ENCODE measurements around the gene CELSR1. TPM values are rescaled to one million over a fixed set of nuclear protein-coding genes. Genes with fewer than 3 reads are reported as not detected.

The CELSR1 gene
- total RNA-seq, 1 donor from 2014 or later, result 0.27 TPM

- H3K4me1 Mint-ChIP-seq (ENCODE audit: low read depth, unreplicated experiment), result peaks cover 20% of the 10 kb centered on the region
- TF ChIP-seq, protein P1, sequence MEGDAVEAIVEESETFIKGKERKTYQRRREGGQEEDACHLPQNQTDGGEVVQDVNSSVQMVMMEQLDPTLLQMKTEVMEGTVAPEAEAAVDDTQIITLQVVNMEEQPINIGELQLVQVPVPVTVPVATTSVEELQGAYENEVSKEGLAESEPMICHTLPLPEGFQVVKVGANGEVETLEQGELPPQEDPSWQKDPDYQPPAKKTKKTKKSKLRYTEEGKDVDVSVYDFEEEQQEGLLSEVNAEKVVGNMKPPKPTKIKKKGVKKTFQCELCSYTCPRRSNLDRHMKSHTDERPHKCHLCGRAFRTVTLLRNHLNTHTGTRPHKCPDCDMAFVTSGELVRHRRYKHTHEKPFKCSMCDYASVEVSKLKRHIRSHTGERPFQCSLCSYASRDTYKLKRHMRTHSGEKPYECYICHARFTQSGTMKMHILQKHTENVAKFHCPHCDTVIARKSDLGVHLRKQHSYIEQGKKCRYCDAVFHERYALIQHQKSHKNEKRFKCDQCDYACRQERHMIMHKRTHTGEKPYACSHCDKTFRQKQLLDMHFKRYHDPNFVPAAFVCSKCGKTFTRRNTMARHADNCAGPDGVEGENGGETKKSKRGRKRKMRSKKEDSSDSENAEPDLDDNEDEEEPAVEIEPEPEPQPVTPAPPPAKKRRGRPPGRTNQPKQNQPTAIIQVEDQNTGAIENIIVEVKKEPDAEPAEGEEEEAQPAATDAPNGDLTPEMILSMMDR (IDR thresholded peaks at IDR 0.05; ENCODE audit: partially characterized antibody, unreplicated experiment), result no peak
- DNase-seq, result no peak
These were observed 48.1 kb upstream of the CELSR1 start for GRCh38 chr22:46585340-46586122.

DNA sequence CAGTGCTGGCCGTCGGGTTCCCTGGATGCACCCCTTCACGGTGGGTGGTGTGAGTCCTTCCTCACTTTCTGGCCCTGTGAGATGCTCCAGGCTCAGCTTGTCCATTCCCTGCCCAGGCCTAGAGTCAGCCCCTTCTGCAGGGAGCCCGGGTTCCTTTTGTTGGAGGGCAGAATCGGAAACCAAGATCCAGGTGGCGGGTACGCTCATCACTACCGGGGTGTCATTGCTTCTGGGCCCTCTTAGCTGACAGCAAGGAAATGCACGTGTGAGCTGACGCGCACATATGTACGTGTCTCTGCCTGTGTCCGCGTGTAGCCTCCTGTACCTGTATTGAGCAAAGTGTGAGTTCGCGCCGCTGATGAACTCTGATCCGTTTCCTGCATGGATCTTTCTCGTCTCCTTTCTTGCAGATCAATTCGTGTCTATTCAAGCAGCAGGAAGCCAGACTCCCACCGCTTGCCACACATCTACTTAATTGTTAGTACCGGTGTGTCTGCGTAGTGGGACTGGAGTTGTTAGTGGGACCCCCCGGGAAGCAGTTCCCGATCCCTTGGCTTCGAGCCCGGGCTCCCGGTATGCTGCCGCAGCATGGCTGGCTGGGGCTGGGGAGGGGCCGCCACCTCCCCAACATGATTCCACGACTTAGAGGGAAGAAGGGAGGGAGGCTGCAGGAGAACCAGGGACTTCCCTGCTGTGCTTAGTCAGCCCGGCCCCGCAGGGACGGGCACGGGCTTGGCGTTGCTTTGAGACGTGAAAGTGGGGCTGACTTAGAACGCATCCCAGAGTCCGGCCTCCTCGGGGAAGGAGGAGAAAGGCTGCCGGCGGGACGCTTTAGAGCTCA is 46.9 kb upstream of the CELSR1 start:
- H3K4me1 Mint-ChIP-seq (ENCODE audit: low read depth, unreplicated experiment), result peaks cover 27% of the 10 kb centered on the region
- peaks cover 10% of the 10 kb centered on the region for H3K9me3 Mint-ChIP-seq (ENCODE audit: unreplicated experiment)
- no peak overlapping the region for H3K4me3 Mint-ChIP-seq (ENCODE audit: unreplicated experiment)
- H3K36me3 Mint-ChIP-seq (ENCODE audit: unreplicated experiment), result no peaks in the 10 kb centered on the region
- H3K27ac Mint-ChIP-seq (ENCODE audit: unreplicated experiment), result no peak overlapping the region
- DNase-seq, result no peak
- peaks cover 9% of the 10 kb centered on the region for H3K27me3 Mint-ChIP-seq (ENCODE audit: unreplicated experiment)
- TF ChIP-seq, protein P1 (IDR thresholded peaks at IDR 0.05; ENCODE audit: partially characterized antibody, unreplicated experiment), result no peak

More at GRCh38 chr22:46585340-46586122, 48.1 kb upstream of the CELSR1 start:
- Mint-ChIP-seq H3K27ac (ENCODE audit: unreplicated experiment) (no peak overlapping the region), H3K9me3 (ENCODE audit: unreplicated experiment) (peaks cover 3% of the 10 kb centered on the region), H3K4me3 (ENCODE audit: unreplicated experiment) (no peak overlapping the region), H3K36me3 (ENCODE audit: unreplicated experiment) (no peaks in the 10 kb centered on the region), H3K27me3 (ENCODE audit: unreplicated experiment) (peaks cover 3% of the 10 kb centered on the region)

DNA sequence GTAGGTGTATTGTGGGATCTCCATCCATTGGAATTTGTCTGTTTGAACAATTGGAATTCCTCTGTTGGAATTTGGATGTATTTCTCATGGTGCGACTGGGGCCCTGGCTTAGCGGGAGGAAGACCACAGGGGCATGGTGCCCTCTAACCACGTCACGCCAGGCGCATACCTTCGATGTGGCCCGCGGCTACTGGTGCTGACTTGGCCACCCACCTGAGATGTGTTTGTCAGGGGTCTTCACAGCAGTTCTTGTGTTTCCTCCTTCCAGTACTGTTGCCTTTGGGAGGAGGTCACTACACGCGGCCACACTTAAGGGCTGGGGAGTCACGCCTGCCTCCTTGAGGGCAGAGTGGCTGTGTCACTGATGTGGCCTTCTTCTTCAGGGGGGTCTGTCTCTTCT is 46.2 kb upstream of the CELSR1 start:
- H3K4me3 Mint-ChIP-seq (ENCODE audit: unreplicated experiment), result no peak overlapping the region
- no peak overlapping the region for H3K27ac Mint-ChIP-seq (ENCODE audit: unreplicated experiment)
- peaks cover 12% of the 10 kb centered on the region for H3K9me3 Mint-ChIP-seq (ENCODE audit: unreplicated experiment)
- H3K27me3 Mint-ChIP-seq (ENCODE audit: unreplicated experiment), result peaks cover 11% of the 10 kb centered on the region
- no peaks in the 10 kb centered on the region for H3K36me3 Mint-ChIP-seq (ENCODE audit: unreplicated experiment)
- H3K4me1 Mint-ChIP-seq (ENCODE audit: low read depth, unreplicated experiment), result peaks cover 31% of the 10 kb centered on the region
- TF ChIP-seq, protein P1 (IDR thresholded peaks at IDR 0.05; ENCODE audit: partially characterized antibody, unreplicated experiment), result no peak
- DNase-seq, result no peak

GRCh38 chr22:46582281-46582933 is 45.0 kb upstream of the CELSR1 start:
- Mint-ChIP-seq H3K36me3 (ENCODE audit: unreplicated experiment) (no peaks in the 10 kb centered on the region), H3K9me3 (ENCODE audit: unreplicated experiment) (peaks cover 12% of the 10 kb centered on the region), H3K27ac (ENCODE audit: unreplicated experiment) (no peak overlapping the region), H3K4me3 (ENCODE audit: unreplicated experiment) (no peak overlapping the region), H3K4me1 (ENCODE audit: low read depth, unreplicated experiment) (peaks cover 28% of the 10 kb centered on the region), H3K27me3 (ENCODE audit: unreplicated experiment) (peaks cover 16% of the 10 kb centered on the region)
- TF ChIP-seq, protein P1 (IDR thresholded peaks at IDR 0.05; ENCODE audit: partially characterized antibody, unreplicated experiment), result no peak
- no peak for DNase-seq

Data from glutamatergic neuron (in vitro differentiated cells).